Activated T-cell treated with anti-CD3 and anti-CD28 coated beads, Interleukin-2, amount 50 U/mL, for 24 hours (primary cell): ENCODE results near the gene CRELD1.

Source experiments
- DNase-seq: peaks from one replicate; pipeline ENCODE4 v3.0.0-alpha.2; 2020
- H3K27ac Mint-ChIP-seq: 2 replicates; pipeline ENCODE4 v1.8.0; 2020; ENCODE audit warnings: mild to moderate bottlenecking, mixed read lengths
- H3K27me3 Mint-ChIP-seq: 2 replicates; pipeline ENCODE4 v1.8.0; 2020; ENCODE audit warnings: mixed read lengths
- H3K36me3 Mint-ChIP-seq: 2 replicates; pipeline ENCODE4 v1.8.0; 2020; ENCODE audit warnings: low read depth, mixed read lengths
- H3K4me1 Mint-ChIP-seq: 2 replicates; pipeline ENCODE4 v1.8.0; 2020; ENCODE audit warnings: low read depth, mixed read lengths
- H3K4me3 Mint-ChIP-seq: 2 replicates; pipeline ENCODE4 v1.8.0; 2020; ENCODE audit warnings: mild to moderate bottlenecking, moderate library complexity, mixed read lengths
- H3K9me3 Mint-ChIP-seq: 2 replicates; pipeline ENCODE4 v1.8.0; 2020; ENCODE audit warnings: mixed read lengths

The CRELD1 gene

GRCh38 chr3:9951126-9951525 lies 17.5 kb downstream of the CRELD1 start:
- DNase-seq = no peak
- Mint-ChIP-seq H3K4me1 (peaks cover 17% of the 10 kb centered on the region), H3K9me3 (no peaks in the 10 kb centered on the region), H3K4me3 (peak overlapping the region; percentile 81), H3K36me3 (peaks cover 15% of the 10 kb centered on the region), H3K27me3 (no peaks in the 10 kb centered on the region), H3K27ac (peak overlapping the region; percentile 77)

GRCh38 chr3:9951598-9951961 lies 17.9 kb downstream of the CRELD1 start:
- no peak for DNase-seq
- Mint-ChIP-seq H3K27ac (peak overlapping the region; percentile 77), H3K4me1 (peaks cover 15% of the 10 kb centered on the region), H3K27me3 (no peaks in the 10 kb centered on the region), H3K36me3 (peaks cover 13% of the 10 kb centered on the region), H3K4me3 (peak overlapping the region; percentile 81), H3K9me3 (no peaks in the 10 kb centered on the region)

GRCh38 chr3:9951962-9952805 lies 18.6 kb downstream of the CRELD1 start, which contains the start of gene PRRT3:
TSS of gene PRRT3 (minus strand) at chr3:9952408. CDS start at chr3:9950115, 2,293 bp downstream.
- Mint-ChIP-seq H3K4me1 (peaks cover 15% of the 10 kb centered on the region), H3K4me3 (peak within 1 kb of the TSS; percentile 81), H3K36me3 (peaks cover 13% of the 10 kb centered on the region), H3K27ac (peak within 1 kb of the TSS; percentile 77), H3K27me3 (no peaks in the 10 kb centered on the region), H3K9me3 (no peaks in the 10 kb centered on the region)
- DNase-seq = peak; percentile 78

- Mint-ChIP-seq H3K9me3 (no peaks in the 10 kb centered on the region), H3K4me3 (no peak overlapping the region), H3K4me1 (peaks cover 18% of the 10 kb centered on the region), H3K27me3 (no peaks in the 10 kb centered on the region), H3K36me3 (peaks cover 2% of the 10 kb centered on the region), H3K27ac (no peak overlapping the region)
- DNase-seq = no peak
Measured at GRCh38 chr3:9955067-9955502, 21.5 kb downstream of the CRELD1 start.

GRCh38 chr3:9955611-9956352 lies 22.1 kb downstream of the CRELD1 start:
- Mint-ChIP-seq H3K9me3 (no peaks in the 10 kb centered on the region), H3K4me3 (no peak overlapping the region), H3K36me3 (peaks cover 2% of the 10 kb centered on the region), H3K4me1 (peaks cover 13% of the 10 kb centered on the region), H3K27me3 (no peaks in the 10 kb centered on the region), H3K27ac (peak overlapping the region; percentile 0)
- no peak for DNase-seq

GRCh38 chr3:9957214-9957613 lies 23.6 kb downstream of the CRELD1 start:
- no peaks in the 10 kb centered on the region for H3K9me3 Mint-ChIP-seq
- peaks cover 3% of the 10 kb centered on the region for H3K4me1 Mint-ChIP-seq
- H3K4me3 Mint-ChIP-seq = no peak overlapping the region
- peaks cover 7% of the 10 kb centered on the region for H3K36me3 Mint-ChIP-seq
- H3K27ac Mint-ChIP-seq = no peak overlapping the region
- no peak for DNase-seq
- H3K27me3 Mint-ChIP-seq = no peaks in the 10 kb centered on the region

DNA sequence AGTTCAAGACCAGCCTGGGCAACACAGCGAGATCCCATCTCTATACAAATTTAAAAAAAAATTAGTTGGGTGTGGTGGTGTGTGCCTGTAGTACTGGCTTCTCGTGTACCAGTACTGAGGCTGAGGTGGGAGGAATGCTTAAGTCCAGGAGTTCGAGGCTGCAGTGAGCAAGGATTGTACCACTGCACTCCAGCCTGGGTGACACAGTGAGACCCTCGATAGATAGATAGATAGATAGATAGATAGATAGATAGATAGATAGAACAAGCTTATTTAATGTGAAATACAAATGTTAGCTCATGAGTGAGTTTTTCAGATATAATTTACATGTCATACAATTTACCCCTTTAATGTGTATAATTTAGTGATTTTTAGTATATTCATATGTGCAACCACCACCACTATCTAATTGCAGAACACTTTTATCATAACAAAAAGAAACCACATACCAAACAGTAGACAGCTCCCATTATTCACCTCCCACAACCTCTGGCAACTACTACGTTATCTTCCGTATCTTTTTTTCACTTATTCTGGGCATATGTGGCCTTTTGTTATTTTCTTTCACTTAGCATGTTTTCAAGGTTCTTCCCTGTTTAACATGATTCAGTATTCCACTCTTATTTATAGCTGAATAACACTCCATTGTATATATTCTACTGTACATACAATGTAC lies 31.7 kb downstream of the CRELD1 start:
- peaks cover 68% of the 10 kb centered on the region for H3K36me3 Mint-ChIP-seq

DNA sequence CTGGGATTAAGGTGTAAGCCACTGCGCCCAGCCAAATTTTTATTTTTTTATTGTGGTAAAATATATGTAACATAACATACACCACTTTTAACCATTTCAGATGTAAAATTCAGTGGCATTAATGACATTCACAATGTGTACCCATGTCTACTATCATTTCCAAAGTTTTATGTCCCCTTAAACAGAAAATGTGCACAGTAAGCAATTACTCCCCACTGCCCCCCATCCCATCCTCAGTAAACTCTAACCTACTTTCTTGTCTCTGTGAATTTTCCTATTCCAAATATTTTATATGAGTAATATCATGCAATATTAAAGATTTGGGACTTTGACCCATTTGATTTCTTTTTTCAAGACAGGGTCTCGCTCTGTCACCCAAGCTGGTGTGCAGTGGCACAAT lies 33.2 kb downstream of the CRELD1 start:
- no peak overlapping the region for H3K4me3 Mint-ChIP-seq
- H3K9me3 Mint-ChIP-seq = no peaks in the 10 kb centered on the region
- DNase-seq = no peak
- H3K27me3 Mint-ChIP-seq = no peaks in the 10 kb centered on the region
- no peaks in the 10 kb centered on the region for H3K4me1 Mint-ChIP-seq
- peaks cover 79% of the 10 kb centered on the region for H3K36me3 Mint-ChIP-seq
- no peak overlapping the region for H3K27ac Mint-ChIP-seq

More for the DNA sequence above, 31.7 kb downstream of the CRELD1 start:
- Mint-ChIP-seq H3K4me1 (no peaks in the 10 kb centered on the region), H3K27ac (no peak overlapping the region), H3K27me3 (no peaks in the 10 kb centered on the region), H3K9me3 (no peaks in the 10 kb centered on the region), H3K4me3 (no peak overlapping the region)
- DNase-seq = no peak

DNA sequence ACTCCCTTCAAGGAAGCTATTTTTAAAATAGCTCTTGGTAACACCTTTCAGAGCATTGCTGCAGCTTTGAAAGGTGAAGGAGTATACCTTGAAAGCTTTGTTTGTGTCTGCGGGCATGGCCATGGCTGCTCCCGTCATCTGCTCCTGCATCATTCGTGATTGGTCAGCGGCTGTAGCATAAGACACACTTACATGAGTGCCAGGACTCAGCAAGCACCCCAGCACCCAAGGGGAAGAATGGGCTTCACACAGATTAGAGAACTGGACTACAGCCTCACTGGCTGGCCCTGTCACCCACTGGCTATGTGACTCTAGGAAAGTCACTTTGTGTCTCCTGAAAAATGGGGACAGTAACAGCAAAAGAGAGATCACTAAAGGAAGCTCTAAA lies 36.0 kb downstream of the CRELD1 start:
- H3K4me1 Mint-ChIP-seq = no peaks in the 10 kb centered on the region
- no peaks in the 10 kb centered on the region for H3K27me3 Mint-ChIP-seq
- H3K9me3 Mint-ChIP-seq = no peaks in the 10 kb centered on the region
- H3K4me3 Mint-ChIP-seq = no peak overlapping the region
- DNase-seq = no peak
- peaks cover 82% of the 10 kb centered on the region for H3K36me3 Mint-ChIP-seq
- peak overlapping the region; percentile 22 for H3K27ac Mint-ChIP-seq

DNA sequence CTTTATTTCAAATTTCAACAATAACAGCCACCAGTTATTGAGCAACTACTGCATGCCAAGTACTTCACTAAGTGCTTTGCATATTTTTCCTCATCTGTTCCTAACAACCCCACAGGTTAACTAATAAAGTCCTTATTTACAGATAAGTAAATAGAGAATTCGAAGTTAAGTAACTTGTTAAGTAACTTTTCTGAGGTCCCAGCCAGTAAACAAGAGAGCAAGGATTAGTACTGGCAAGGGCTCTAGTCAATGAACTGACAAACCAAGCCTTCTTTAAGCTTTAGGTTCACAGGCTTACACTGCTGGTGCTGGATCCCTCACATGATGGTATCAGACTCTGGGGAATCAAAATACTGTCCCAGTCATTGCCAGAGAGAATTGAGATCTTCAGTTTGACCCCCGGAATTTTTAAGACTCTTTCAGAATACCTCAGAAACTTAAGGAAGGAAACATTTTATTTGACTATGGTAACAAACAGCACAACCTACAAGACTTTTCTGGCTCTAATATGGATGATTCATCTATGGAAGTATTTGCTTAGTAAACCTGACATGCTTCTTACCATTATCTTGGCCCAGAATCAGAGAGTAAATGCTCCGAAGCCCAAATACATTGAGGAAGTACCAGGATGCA lies 36.5 kb downstream of the CRELD1 start:
- Mint-ChIP-seq H3K36me3 (peaks cover 84% of the 10 kb centered on the region), H3K27me3 (no peaks in the 10 kb centered on the region), H3K4me1 (no peaks in the 10 kb centered on the region), H3K27ac (no peak overlapping the region), H3K9me3 (no peaks in the 10 kb centered on the region), H3K4me3 (no peak overlapping the region)
- DNase-seq = no peak

- peaks cover 86% of the 10 kb centered on the region for H3K36me3 Mint-ChIP-seq
- no peaks in the 10 kb centered on the region for H3K9me3 Mint-ChIP-seq
Measured at GRCh38 chr3:9976721-9977709, 43.4 kb downstream of the CRELD1 start.

DNA sequence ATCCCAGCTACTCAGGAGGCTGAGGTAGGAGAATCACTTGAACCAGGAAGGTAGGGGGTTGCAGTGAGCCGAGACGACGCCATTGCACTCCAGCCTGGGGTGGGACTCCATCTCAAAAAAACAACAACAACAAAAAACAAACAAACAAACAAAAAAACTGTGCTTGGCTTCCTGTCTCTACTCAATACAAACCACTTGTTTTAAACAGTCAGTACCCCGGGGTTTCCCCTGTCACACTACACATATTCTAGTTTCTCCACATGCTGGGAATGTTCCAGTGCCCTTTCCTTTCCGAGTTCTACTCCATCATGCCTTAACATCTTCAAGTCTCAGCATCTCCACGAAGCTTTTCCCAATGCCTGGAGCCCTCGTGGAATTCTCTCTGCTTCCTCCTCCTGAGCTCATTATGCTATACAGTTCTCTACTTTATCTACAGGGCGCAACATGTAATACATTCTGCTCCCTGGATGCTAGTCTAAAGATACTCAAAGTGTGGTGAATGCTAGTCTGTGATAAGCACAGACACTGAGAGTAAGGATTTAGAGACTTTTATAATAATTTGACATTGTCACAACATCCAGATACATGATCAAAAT lies 45.2 kb downstream of the CRELD1 start:
- DNase-seq = no peak
- peaks cover 83% of the 10 kb centered on the region for H3K36me3 Mint-ChIP-seq

More at GRCh38 chr3:9976721-9977709, 43.4 kb downstream of the CRELD1 start:
- no peak for DNase-seq
- Mint-ChIP-seq H3K27ac (peak overlapping the region; percentile 90), H3K27me3 (no peaks in the 10 kb centered on the region), H3K4me1 (peaks cover 25% of the 10 kb centered on the region), H3K4me3 (no peak overlapping the region)

DNA sequence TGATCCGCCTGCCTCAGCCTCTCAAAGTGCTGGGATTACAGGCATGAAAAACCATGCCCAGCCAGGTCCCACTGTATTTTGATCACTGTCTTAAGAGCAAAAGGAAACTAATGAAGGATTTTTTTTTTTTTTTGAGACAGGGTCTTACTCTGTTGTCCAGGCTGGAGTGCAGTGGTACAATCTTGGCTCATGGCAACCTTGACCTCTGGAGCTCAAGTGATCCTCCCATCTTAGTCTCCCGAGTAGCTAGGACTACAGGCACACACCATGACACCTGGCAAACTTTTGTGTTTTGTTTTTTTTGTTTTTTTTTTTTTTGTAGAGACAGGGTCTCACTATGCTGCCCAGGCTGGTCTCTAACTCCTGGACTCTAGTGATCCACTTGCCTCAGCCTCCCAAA lies 46.6 kb downstream of the CRELD1 start:
- H3K4me1 Mint-ChIP-seq = peaks cover 37% of the 10 kb centered on the region
- peaks cover 74% of the 10 kb centered on the region for H3K36me3 Mint-ChIP-seq
- DNase-seq = no peak
- H3K27ac Mint-ChIP-seq = no peak overlapping the region
- no peaks in the 10 kb centered on the region for H3K9me3 Mint-ChIP-seq
- no peak overlapping the region for H3K4me3 Mint-ChIP-seq
- H3K27me3 Mint-ChIP-seq = no peaks in the 10 kb centered on the region

More for the DNA sequence above, 45.2 kb downstream of the CRELD1 start:
- Mint-ChIP-seq H3K27ac (no peak overlapping the region), H3K4me1 (peaks cover 32% of the 10 kb centered on the region), H3K27me3 (no peaks in the 10 kb centered on the region), H3K9me3 (no peaks in the 10 kb centered on the region), H3K4me3 (no peak overlapping the region)
